Keratinocyte (primary cell): ENCODE measurements around the gene CRIP3. TPM values are rescaled to one million over a fixed set of nuclear protein-coding genes. Genes with fewer than 3 reads are reported as not detected.

Experiments used
- DNase-seq: peaks from one replicate; pipeline ENCODE4 v3.0.0-alpha.2; 2011; ENCODE audit warnings: low read depth, missing footprints, low spot score
- FAIRE-seq: peaks from 2 replicates; lab custom pipeline; 2011; peaks lifted over from hg19 to GRCh38; lab: Jason Lieb, UNC
- H2AFZ ChIP-seq: 2 replicates; pipeline ENCODE4 v1.6.0; 2012; ENCODE audit warnings: low read length, control low read depth, inconsistent platforms; ENCODE audit not compliant: control insufficient read depth
- H3K27ac ChIP-seq: 2 replicates; pipeline ENCODE4 v1.5.1; 2011; ENCODE audit warnings: low read length; ENCODE audit not compliant: control insufficient read depth, insufficient read depth
- H3K27me3 ChIP-seq: 3 replicates; pipeline ENCODE4 v1.6.0; 2011; ENCODE audit warnings: low read length; ENCODE audit not compliant: control insufficient read depth, insufficient read depth; ENCODE audit errors: extremely low read depth
- H3K36me3 ChIP-seq, 2 experiments: 2 replicates in 1 of 2; 3 replicates in 1 of 2; pipeline ENCODE4 v1.5.1; 2011; ENCODE audit warnings: low read length in 2 of 2, mild to moderate bottlenecking in 1 of 2; ENCODE audit not compliant: control insufficient read depth in 2 of 2, insufficient read depth in 2 of 2; ENCODE audit errors: extremely low read depth in 1 of 2
- H3K4me1 ChIP-seq: 3 replicates; pipeline ENCODE4 v1.5.1; 2011; ENCODE audit warnings: low read length; ENCODE audit not compliant: control insufficient read depth, insufficient read depth; ENCODE audit errors: extremely low read depth
- H3K4me2 ChIP-seq: 3 replicates; pipeline ENCODE4 v1.6.0; 2011; ENCODE audit warnings: low read depth, low read length; ENCODE audit not compliant: control insufficient read depth, insufficient read depth; ENCODE audit errors: extremely low read depth
- H3K4me3 ChIP-seq, 3 experiments: fragments of 200-600 bp in 1 of 3; sonication (generic) in 1 of 3; 2 replicates in 2 of 3; 3 replicates in 1 of 3; pipeline ENCODE4 v1.5.1; 2011 to 2016; ENCODE audit warnings: low read length in 3 of 3, mild to moderate bottlenecking in 3 of 3, control low read depth in 2 of 3, inconsistent platforms in 1 of 3, low read depth in 1 of 3, mixed read lengths in 1 of 3, mixed run types in 1 of 3, moderate library complexity in 1 of 3; ENCODE audit not compliant: control insufficient read depth in 2 of 3, insufficient read depth in 2 of 3; ENCODE audit errors: extremely low read depth in 1 of 3
- H3K79me2 ChIP-seq: 2 replicates; pipeline ENCODE4 v1.6.0; 2012; ENCODE audit warnings: low read length; ENCODE audit not compliant: control insufficient read depth, insufficient read depth
- H3K9ac ChIP-seq: 3 replicates; pipeline ENCODE4 v1.6.0; 2011; ENCODE audit warnings: low read length; ENCODE audit not compliant: control insufficient read depth, insufficient read depth; ENCODE audit errors: extremely low read depth
- H3K9me1 ChIP-seq: 3 replicates; pipeline ENCODE4 v1.6.0; 2011; ENCODE audit warnings: low read length; ENCODE audit not compliant: control insufficient read depth, insufficient read depth; ENCODE audit errors: extremely low read depth
- H3K9me3 ChIP-seq: 2 replicates; pipeline ENCODE4 v1.5.1; 2012; ENCODE audit warnings: low read depth, low read length; ENCODE audit not compliant: control insufficient read depth
- H4K20me1 ChIP-seq: 3 replicates; pipeline ENCODE4 v1.6.0; 2011; ENCODE audit warnings: low read length; ENCODE audit not compliant: control insufficient read depth, insufficient read depth; ENCODE audit errors: extremely low read depth
- EZH2 ChIP-seq: IDR thresholded peaks from one replicate; pipeline ENCODE4 v1.6.1; 2012; ENCODE audit warnings: inconsistent platforms, mild to moderate bottlenecking, low read length, moderate library complexity
- dilution Hi-C: fragments of 300-500 bp; cut with MboI; formaldehyde crosslinking; loops from one replicate; pipeline ENCODE4 v1.7.0; 2020; ENCODE audit warnings: low sequenced_read_pairs; ENCODE audit not compliant: extremely low pct_ligation_motif_present
- polyA plus RNA-seq, 5 experiments: library from polyadenylated mRNA; depleted of rRNA in 3 of 5; stranded (reverse) in 3 of 5; stranded (forward) in 1 of 5; unstranded in 1 of 5; fragments of >200 nt; gene quantifications; 1 replicate in 1 of 5; 2 replicates in 3 of 5; 3 replicates in 1 of 5; pipeline versions ENCODE4 v1.2.1 to v1.2.3, GENCODE V29; 2011 to 2012; ENCODE audit warnings: missing spikeins in 2 of 5, low read depth in 1 of 5, low replicate concordance in 1 of 5
- TF ChIP-seq, protein P1 (sequence below), 3 experiments: IDR thresholded peaks in 1 of 3; conservative IDR thresholded peaks in 1 of 3; optimal IDR thresholded peaks in 1 of 3; 2 replicates in 2 of 3; 3 replicates in 1 of 3; pipeline versions ENCODE3 to v1.5.1; 2011; ENCODE audit warnings: low read length in 3 of 3, mild to moderate bottlenecking in 3 of 3, moderate library complexity in 2 of 3, control low read depth in 1 of 3, inconsistent platforms in 1 of 3; ENCODE audit not compliant: insufficient read depth in 2 of 3; ENCODE audit errors: extremely low read depth in 1 of 3

CRIP3 gene
- polyA plus RNA-seq, 1 donor (not counting 4 experiments of a cell fraction or from before 2014, with no cell fraction given) = 0.26 TPM

DNA sequence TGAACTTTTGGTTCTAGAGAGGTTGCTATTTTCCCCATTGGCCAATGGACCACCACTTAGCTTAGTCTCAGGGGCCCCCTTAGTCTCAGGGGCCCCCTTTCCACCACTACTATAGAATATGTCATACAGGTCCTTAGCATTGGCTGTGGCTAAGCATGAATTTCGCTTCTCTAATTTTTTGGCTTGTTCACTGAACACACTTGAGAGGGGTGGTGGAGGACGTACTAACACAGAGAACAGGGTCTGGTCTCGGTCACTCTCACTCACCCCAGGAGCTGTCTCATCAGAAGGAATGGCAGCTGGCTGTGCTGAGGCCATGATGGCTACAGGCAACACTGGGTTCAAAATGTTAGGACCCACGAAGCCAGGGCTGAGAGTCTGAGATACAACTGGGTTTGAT is 30.5 kb upstream of the CRIP3 start:
- Histone ChIP-seq H4K20me1 (no peaks in the 10 kb centered on the region), H3K4me1 (no peaks in the 10 kb centered on the region), H3K36me3 (peaks cover 24 to 39% of the 10 kb centered on the region in 2 experiments), H3K79me2 (no peaks in the 10 kb centered on the region), H3K27me3 (no peaks in the 10 kb centered on the region), H3K27ac (no peak overlapping the region), H2AFZ (no peak overlapping the region), H3K9me1 (no peaks in the 10 kb centered on the region), H3K4me2 (no peak overlapping the region), H3K4me3 (no peak overlapping the region), H3K9ac (no peak overlapping the region), H3K9me3 (no peaks in the 10 kb centered on the region)
- FAIRE-seq (no peak), DNase-seq (no peak)
- dilution Hi-C loops = no loop called here
- TF ChIP-seq EZH2 = no peak
- TF ChIP-seq, protein P1, sequence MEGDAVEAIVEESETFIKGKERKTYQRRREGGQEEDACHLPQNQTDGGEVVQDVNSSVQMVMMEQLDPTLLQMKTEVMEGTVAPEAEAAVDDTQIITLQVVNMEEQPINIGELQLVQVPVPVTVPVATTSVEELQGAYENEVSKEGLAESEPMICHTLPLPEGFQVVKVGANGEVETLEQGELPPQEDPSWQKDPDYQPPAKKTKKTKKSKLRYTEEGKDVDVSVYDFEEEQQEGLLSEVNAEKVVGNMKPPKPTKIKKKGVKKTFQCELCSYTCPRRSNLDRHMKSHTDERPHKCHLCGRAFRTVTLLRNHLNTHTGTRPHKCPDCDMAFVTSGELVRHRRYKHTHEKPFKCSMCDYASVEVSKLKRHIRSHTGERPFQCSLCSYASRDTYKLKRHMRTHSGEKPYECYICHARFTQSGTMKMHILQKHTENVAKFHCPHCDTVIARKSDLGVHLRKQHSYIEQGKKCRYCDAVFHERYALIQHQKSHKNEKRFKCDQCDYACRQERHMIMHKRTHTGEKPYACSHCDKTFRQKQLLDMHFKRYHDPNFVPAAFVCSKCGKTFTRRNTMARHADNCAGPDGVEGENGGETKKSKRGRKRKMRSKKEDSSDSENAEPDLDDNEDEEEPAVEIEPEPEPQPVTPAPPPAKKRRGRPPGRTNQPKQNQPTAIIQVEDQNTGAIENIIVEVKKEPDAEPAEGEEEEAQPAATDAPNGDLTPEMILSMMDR (optimal IDR thresholded peaks at IDR 0.05 in 1 of 3, IDR thresholded peaks at IDR 0.05 in 1 of 3, conservative IDR thresholded peaks at IDR 0.05 in 1 of 3; ENCODE audit: extremely low read depth in 1 of 3, insufficient read depth in 2 of 3, low read length in 3 of 3) = no peak

DNA sequence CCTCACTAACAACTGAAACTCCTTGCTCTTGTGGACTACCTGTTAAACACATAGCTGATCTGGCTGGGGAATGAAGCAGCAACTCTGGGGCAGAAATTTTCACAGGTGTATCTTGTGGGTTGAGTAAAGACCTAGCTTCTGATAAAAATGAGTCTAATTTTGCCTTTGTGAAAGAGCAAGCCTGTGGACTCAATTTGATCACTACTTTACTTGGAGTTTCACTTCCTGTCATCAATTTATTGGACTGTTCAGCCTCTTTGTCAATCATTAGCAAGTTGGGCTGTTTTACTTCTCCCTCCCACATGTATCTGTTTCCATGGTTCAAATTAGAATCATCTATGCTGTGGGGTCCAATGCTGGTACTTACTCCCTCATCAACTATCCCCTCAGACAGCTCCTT is 29.6 kb upstream of the CRIP3 start:
- H3K9me3 ChIP-seq = no peaks in the 10 kb centered on the region
- no peaks in the 10 kb centered on the region for H4K20me1 ChIP-seq
- H3K36me3 ChIP-seq = peaks cover 24 to 39% of the 10 kb centered on the region in 2 experiments
- FAIRE-seq = no peak
- H3K4me3 ChIP-seq = no peak overlapping the region
- no peak overlapping the region for H3K27ac ChIP-seq
- no peaks in the 10 kb centered on the region for H3K79me2 ChIP-seq
- no peaks in the 10 kb centered on the region for H3K27me3 ChIP-seq
- DNase-seq = no peak
- no peak overlapping the region for H3K9ac ChIP-seq
- H3K9me1 ChIP-seq = no peaks in the 10 kb centered on the region
- no peak for TF ChIP-seq EZH2
- TF ChIP-seq, protein P1 (optimal IDR thresholded peaks at IDR 0.05 in 1 of 3, IDR thresholded peaks at IDR 0.05 in 1 of 3, conservative IDR thresholded peaks at IDR 0.05 in 1 of 3; ENCODE audit: extremely low read depth in 1 of 3, insufficient read depth in 2 of 3, low read length in 3 of 3) = no peak
- H2AFZ ChIP-seq = no peak overlapping the region
- no peak overlapping the region for H3K4me2 ChIP-seq
- dilution Hi-C loops = no loop called here
- H3K4me1 ChIP-seq = no peaks in the 10 kb centered on the region
